Measurements from ENCODE around the gene STAMBP. TPM values are rescaled to one million over a fixed set of nuclear protein-coding genes. Genes with fewer than 3 reads are reported as not detected.
"Not testable (repeated sequence)": the region's sequence is repeated elsewhere in the genome, so short reads cannot be mapped to it uniquely, and the experiment has no call there.

The STAMBP gene
- total RNA-seq, 1 donor from 2014 or later = 35.4 TPM

- H3K9me3 Mint-ChIP-seq = no peaks in the 10 kb centered on the region
- H3K27me3 Mint-ChIP-seq = peaks cover 20% of the 10 kb centered on the region
- ChIA-PET POLR2A (no interaction called here), CTCF (no interaction called here)
- H3K27ac Mint-ChIP-seq = no peak overlapping the region
- TF ChIP-seq, protein P1, sequence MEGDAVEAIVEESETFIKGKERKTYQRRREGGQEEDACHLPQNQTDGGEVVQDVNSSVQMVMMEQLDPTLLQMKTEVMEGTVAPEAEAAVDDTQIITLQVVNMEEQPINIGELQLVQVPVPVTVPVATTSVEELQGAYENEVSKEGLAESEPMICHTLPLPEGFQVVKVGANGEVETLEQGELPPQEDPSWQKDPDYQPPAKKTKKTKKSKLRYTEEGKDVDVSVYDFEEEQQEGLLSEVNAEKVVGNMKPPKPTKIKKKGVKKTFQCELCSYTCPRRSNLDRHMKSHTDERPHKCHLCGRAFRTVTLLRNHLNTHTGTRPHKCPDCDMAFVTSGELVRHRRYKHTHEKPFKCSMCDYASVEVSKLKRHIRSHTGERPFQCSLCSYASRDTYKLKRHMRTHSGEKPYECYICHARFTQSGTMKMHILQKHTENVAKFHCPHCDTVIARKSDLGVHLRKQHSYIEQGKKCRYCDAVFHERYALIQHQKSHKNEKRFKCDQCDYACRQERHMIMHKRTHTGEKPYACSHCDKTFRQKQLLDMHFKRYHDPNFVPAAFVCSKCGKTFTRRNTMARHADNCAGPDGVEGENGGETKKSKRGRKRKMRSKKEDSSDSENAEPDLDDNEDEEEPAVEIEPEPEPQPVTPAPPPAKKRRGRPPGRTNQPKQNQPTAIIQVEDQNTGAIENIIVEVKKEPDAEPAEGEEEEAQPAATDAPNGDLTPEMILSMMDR (IDR thresholded peaks at IDR 0.05) = no peak
- no peaks in the 10 kb centered on the region for H3K36me3 Mint-ChIP-seq (ENCODE audit: low read depth)
- DNase-seq = no peak
- no peaks in the 10 kb centered on the region for H3K4me1 Mint-ChIP-seq
- no peak for ATAC-seq (ENCODE audit: low read depth)
- intact Hi-C loops (cut with micrococcal nuclease) = no loop called here
- no peak overlapping the region for H3K4me3 Mint-ChIP-seq
Observed at GRCh38 chr2:73886357-73886756, 57.6 kb downstream of the STAMBP start.

DNA sequence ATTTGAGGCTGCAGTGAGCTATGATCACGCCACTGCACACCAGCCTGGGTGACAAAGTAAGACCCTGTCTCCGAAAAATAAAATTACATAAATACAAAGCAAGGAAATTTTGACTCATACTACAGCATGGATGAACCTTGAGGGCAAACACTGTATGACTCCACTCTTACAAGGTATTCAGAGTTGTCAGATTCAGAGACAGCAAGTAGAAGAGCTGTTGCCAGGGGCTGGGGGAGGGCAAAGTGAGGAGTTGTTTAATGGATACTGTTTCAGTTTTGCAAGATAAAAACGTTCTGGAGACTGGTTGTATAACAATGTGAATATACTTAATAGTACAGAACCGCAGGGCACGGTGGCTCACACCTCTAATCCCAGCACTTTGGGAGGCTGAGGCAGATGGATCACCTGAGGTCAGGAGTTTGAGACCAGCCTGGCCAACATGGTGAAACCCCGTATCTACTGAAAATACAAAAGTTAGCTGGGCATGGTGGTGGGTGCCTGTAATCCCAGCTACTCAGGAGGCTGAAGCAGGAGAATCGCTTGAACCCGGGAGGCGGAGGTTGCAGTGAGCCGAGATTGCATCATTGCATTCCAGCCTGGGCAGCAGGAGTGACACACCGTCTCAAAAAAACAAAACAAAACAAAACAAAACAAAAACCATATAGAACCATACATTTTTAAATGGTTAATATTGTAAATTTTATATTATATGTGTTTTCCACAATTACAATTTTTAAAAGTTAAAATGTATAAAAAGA, 59.0 kb downstream of the STAMBP start:
- H3K27ac Mint-ChIP-seq; DNase-seq; H3K4me1 Mint-ChIP-seq; intact Hi-C loops (cut with micrococcal nuclease); ATAC-seq (ENCODE audit: low read depth); H3K9me3 Mint-ChIP-seq; H3K4me3 Mint-ChIP-seq; H3K36me3 Mint-ChIP-seq (ENCODE audit: low read depth); CTCF ChIA-PET: not testable (repeated sequence)
- POLR2A ChIA-PET = interaction anchor here (0.6 kb wide), 1 partner anchor 592 kb away, joined by 3 read pairs; no protein-coding TSS in a partner anchor
- H3K27me3 Mint-ChIP-seq = peaks cover 20% of the 10 kb centered on the region

DNA sequence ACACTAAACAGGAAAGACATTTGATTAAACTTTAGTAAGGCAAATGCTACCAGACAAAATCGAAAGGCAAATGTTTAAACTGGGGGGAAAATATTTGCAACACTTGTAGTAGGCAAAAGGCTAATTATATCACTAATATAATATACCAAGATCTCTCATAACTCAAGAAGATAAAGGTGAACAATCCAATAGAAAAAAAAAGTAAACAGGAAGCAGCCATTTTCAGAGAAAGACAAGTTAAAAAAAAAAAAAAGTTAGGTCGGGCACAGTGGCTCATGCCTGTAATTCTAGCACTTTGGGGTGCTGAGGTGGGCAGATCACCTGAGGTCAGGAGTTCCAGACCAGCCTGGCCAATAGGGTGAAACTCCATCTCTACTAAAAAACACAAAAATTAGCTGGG, 59.6 kb downstream of the STAMBP start:
- DNase-seq = no peak
- POLR2A ChIA-PET = no interaction called here
- ATAC-seq (ENCODE audit: low read depth) = no peak
- TF ChIP-seq, protein P1 (IDR thresholded peaks at IDR 0.05) = no peak
- Mint-ChIP-seq H3K36me3 (ENCODE audit: low read depth) (no peaks in the 10 kb centered on the region), H3K4me3 (no peak overlapping the region), H3K27me3 (peaks cover 18% of the 10 kb centered on the region), H3K9me3 (no peaks in the 10 kb centered on the region), H3K4me1 (no peaks in the 10 kb centered on the region), H3K27ac (no peak overlapping the region)
- intact Hi-C loops (cut with micrococcal nuclease) = no loop called here
- CTCF ChIA-PET = no interaction called here

- Mint-ChIP-seq H3K4me3 (no peak overlapping the region), H3K27ac (no peak overlapping the region), H3K27me3 (peaks cover 16% of the 10 kb centered on the region), H3K4me1 (no peaks in the 10 kb centered on the region), H3K36me3 (ENCODE audit: low read depth) (no peaks in the 10 kb centered on the region), H3K9me3 (no peaks in the 10 kb centered on the region)
- ChIA-PET POLR2A (no interaction called here), CTCF (no interaction called here)
- DNase-seq (no peak), ATAC-seq (ENCODE audit: low read depth) (no peak)
- TF ChIP-seq, protein P1 (IDR thresholded peaks at IDR 0.05) = no peak
- intact Hi-C loops (cut with micrococcal nuclease) = no loop called here
Observed at GRCh38 chr2:73889206-73889605, 60.4 kb downstream of the STAMBP start.

DNA sequence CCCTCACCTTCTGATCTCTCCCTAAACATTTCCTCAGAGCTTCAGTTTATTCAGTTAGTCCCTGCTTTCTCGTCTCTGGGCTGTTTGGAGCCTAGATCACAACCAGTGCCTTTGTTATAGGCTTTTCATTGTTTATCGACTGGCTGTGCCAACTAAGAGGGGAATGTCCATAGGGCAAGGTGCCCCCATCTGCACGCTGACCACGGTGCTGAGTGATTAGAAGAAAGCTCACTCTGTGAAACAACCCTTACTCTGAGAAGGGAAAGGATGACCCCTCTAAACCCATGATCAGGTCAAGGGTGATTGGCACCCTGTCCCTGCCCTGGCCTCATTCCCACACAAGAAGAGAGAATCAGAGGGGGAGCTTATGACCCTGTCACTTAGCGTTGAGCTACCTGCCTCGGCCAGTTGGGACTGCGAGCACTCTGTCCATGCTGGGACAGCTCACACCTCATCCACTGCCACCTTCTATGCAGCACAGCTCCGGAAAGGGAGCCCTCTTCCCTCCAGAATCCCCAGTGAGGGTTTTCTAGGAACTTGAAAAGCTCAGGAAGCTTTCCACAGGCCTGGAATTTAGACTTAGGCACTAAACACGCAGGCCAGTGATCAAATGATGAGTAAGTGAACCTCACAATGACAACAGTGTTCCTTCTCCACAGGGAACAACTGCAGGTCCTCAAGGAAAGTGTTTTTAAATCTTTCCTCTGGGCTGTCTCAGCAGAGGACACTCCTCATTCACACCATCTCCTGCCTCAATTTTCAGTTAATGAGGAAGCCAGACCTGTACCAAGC, 61.7 kb downstream of the STAMBP start:
- Mint-ChIP-seq H3K27ac (no peak overlapping the region), H3K27me3 (peaks cover 16% of the 10 kb centered on the region), H3K36me3 (ENCODE audit: low read depth) (no peaks in the 10 kb centered on the region), H3K4me1 (no peaks in the 10 kb centered on the region), H3K9me3 (no peaks in the 10 kb centered on the region), H3K4me3 (no peak overlapping the region)
- ATAC-seq (ENCODE audit: low read depth) = no peak
- CTCF ChIA-PET = no interaction called here
- TF ChIP-seq, protein P1 (IDR thresholded peaks at IDR 0.05) = no peak
- POLR2A ChIA-PET = no interaction called here
- no peak for DNase-seq
- intact Hi-C loops (cut with micrococcal nuclease) = no loop called here
